Measurements from ENCODE around the gene ABCA4.

DNA sequence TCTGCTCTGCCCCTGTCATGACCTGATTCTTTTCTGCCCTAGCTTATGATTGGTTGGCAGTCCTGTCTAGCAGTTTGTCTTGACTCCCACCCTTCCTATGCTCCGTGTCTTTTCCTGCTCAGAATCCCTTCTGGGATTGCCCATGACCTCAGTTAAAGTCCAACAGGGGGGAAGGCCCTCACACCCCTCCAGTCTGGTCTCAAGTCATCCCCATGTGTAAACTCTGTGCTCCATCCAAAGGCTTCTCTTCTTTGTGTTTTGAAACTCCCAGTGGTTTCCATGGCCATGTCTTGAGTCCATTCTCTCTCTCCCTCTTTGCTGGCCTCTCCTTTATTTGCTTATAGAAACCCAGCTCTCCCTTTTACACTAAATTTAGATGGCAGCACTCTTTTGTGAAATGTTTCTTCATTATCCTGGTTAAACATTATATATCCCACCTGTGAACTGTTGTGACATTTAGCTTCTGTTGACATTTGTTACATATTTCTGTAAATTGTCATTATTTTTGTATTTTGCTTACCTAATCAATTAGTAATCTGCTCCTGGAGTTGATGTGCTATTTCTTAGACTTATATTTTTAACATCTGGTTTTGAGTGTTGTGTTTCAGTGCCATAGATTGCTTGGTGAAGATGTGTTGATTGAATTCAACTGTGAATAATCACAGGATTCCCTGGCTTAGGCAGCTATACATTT is 162.8 kb downstream of the ABCA4 start:
- TF ChIP-seq EZH2 (IDR thresholded peaks at IDR 0.05) (no peak), POLR2AphosphoS5 (IDR thresholded peaks at IDR 0.05; ENCODE audit: borderline replicate concordance, low read depth, low read length) (no peak), FOXP2 (optimal IDR thresholded peaks at IDR 0.05; ENCODE audit: control extremely low read depth, extremely low read length, insufficient read depth) (no peak)

Data from SK-N-MC (cell line).